IPS-18c (cell line): Measurements from ENCODE around the gene MAP3K5.

Experiments
- H3K4me3 ChIP-seq: 2 replicates; pipeline ENCODE4 v1.7.0; 2013; ENCODE audit warnings: low read depth, mild to moderate bottlenecking, low read length, moderate library complexity; ENCODE audit not compliant: insufficient read depth
- H3K9me3 ChIP-seq: one replicate; pipeline ENCODE4 v1.6.1; 2013; ENCODE audit warnings: mild to moderate bottlenecking, low read length, moderate library complexity; ENCODE audit not compliant: control insufficient read depth, insufficient read depth

The MAP3K5 gene

GRCh38 chr6:136523196-136523595 lies 269.1 kb downstream of the MAP3K5 start:
- H3K9me3 ChIP-seq, result no peaks in the 10 kb centered on the region
- no peak overlapping the region for H3K4me3 ChIP-seq

- Histone ChIP-seq H3K9me3 (no peaks in the 10 kb centered on the region), H3K4me3 (no peak overlapping the region)
These were observed 269.6 kb downstream of the MAP3K5 start for GRCh38 chr6:136522636-136523035.

- Histone ChIP-seq H3K9me3 (no peaks in the 10 kb centered on the region), H3K4me3 (no peak overlapping the region)
These were observed 270.4 kb downstream of the MAP3K5 start for GRCh38 chr6:136521911-136522310.

DNA sequence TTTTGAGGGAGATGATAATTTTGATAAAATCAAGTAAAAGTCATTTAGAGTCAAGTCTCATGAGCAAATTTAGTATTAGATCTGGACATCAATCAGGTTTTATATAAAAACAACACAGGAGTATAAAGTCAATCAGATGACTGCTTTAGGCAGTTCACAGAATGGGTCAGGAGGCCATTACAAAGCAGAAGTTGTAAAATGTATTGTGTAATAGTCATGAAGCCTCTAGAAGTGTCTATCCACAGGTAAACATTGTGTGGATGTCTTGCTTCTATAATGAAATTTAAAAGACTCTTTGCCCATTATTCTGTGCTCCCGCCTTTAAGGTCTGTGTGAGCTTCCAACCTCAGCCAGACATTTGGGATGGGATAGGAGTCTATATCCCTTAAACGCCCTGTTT lies 270.9 kb downstream of the MAP3K5 start:
- H3K4me3 ChIP-seq, result no peak overlapping the region
- H3K9me3 ChIP-seq, result no peaks in the 10 kb centered on the region

- no peaks in the 10 kb centered on the region for H3K9me3 ChIP-seq
- no peak overlapping the region for H3K4me3 ChIP-seq
These were observed 271.8 kb downstream of the MAP3K5 start for GRCh38 chr6:136520517-136520916.

DNA sequence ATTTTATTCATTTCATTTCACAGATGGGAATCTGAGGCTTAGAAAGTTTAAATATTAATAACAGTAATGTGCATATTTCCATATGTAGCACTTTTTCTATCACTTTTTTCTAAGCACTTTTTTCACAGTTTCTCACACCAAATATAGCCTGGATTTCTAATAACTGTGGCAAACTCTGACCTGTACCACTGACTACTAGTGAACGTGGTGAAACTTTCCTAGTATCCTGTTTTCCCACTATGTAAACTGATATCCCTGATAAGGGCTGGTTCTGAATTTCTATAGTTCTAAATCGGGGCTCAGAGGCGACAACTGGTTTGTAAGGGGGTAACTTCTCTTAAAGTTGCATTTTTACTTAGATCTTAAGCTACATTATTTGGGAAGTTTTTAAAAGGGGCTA lies 274.7 kb downstream of the MAP3K5 start:
- H3K9me3 ChIP-seq, result no peaks in the 10 kb centered on the region

DNA sequence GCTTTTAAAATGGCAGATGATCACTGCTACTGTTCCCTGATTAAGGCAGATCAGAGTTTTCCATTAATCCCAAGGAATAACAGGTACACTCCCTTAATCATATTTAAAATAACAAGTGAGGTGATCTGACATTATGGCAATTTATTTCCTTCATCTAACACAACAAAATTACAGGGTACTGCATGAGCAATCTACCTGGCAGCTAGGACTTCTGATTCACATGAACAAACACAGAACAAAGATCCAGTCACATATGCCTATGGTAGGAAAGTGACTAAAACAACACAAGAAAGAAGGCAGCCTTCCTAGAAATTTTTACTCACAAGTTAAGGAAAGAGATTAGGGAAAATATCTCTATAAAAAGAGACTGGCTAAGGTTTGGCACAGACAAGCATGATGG lies 275.3 kb downstream of the MAP3K5 start:
- H3K9me3 ChIP-seq, result no peaks in the 10 kb centered on the region
- H3K4me3 ChIP-seq, result no peak overlapping the region

More for the DNA sequence above, 274.7 kb downstream of the MAP3K5 start:
- H3K4me3 ChIP-seq, result no peak overlapping the region

DNA sequence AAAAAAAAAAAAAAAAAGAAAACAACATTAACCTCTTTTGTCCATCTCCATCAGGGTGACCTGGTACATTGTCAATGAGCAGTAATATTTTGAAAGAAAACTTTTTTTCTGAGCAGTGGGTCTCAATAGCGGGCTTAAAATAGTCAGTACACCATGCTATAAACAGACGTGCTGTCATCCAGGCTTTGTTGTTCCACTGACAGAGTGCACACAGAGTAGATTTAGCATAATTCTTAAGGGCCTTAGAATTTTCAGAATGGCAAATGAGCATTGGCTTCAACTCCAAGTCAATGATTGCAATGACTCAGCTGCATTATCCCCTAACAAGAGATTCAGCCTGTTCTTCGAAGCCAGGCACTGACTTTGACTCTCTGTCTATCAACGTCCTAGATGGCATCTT lies 277.7 kb downstream of the MAP3K5 start:
- Histone ChIP-seq H3K4me3 (no peak overlapping the region), H3K9me3 (no peaks in the 10 kb centered on the region)

DNA sequence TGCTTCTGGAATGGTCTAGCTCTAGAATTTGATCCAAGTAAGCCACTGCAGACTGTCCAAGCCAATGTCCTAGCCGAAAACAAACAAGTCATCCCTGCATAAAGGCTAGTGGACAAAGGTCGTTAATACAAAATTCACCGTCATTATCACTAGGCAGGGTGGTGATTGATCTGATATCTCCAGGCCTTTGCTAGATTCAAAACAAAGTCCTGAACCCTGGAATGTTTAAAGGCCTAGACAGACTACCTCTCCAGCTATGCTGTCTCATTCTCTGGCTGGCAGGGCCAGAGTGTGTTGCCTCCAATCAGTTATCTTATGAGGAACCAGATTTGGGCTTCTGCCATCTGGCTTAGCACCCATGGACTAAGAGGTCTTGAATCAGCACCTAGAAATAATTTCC lies 280.4 kb downstream of the MAP3K5 start:
- Histone ChIP-seq H3K9me3 (no peaks in the 10 kb centered on the region), H3K4me3 (no peak overlapping the region)

DNA sequence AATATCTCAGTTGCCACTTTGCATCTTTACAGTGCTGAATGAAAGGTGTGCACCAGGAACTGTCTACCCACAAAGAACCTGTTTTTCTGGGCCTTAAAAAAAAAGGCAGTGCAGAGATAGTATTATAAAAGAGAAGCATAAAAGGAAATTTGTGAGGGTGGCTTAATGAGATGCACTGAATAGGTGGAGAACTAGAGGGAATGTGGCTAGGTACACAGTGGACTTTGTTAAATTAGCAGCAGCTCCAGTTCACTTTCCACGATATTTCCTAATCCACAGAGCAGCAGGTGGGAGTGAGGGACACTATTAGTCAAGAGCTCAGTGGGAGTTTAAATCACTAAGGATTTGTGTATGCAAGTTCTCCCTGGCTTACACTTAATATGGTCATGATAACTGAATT lies 280.9 kb downstream of the MAP3K5 start:
- Histone ChIP-seq H3K4me3 (no peak overlapping the region), H3K9me3 (no peaks in the 10 kb centered on the region)

GRCh38 chr6:136510782-136511181 lies 281.5 kb downstream of the MAP3K5 start:
- H3K9me3 ChIP-seq, result no peaks in the 10 kb centered on the region

GRCh38 chr6:136510299-136510698 lies 282.0 kb downstream of the MAP3K5 start:
- no peak overlapping the region for H3K4me3 ChIP-seq
- H3K9me3 ChIP-seq, result no peaks in the 10 kb centered on the region

More at GRCh38 chr6:136510782-136511181, 281.5 kb downstream of the MAP3K5 start:
- H3K4me3 ChIP-seq, result no peak overlapping the region

DNA sequence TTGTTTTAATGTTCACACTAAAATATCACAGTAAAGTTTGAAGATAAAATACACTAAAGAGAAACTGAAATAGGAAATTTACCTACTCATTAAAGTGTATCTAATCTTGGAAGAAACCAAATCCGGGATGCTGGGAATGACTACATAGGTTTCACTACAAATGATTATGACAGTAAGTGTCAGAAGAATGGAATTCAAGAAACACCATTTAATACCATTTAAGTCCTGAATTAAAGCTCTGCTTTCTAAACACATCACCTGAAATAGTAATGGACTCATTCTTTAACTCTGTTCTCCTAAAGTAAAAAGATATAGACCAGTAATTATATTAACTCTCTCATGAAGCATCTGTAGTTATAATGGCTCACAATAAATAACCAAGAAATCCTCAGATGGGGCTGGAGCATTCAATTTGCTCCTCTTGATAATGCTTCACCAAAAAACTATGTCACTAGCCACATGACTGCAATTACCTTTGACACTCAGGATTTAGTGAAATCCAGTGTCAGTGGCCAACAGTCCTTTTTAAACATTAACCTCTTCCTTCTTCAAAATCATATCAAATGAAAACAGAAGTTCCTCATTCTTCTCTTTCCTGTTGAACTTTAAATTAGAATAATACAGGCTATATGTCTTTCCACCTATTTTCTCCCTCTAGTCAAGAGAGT lies 283.4 kb downstream of the MAP3K5 start:
- no peaks in the 10 kb centered on the region for H3K9me3 ChIP-seq

More for the DNA sequence above, 283.4 kb downstream of the MAP3K5 start:
- no peak overlapping the region for H3K4me3 ChIP-seq
